Measurements from ENCODE around the gene ABL2. TPM values are rescaled to one million over a fixed set of nuclear protein-coding genes. Genes with fewer than 3 reads are reported as not detected.

ABL2 gene
- total and polyA plus RNA-seq, 3 experiments from 2014 or later: 1.4 to 7.2 (median 6.7) TPM

DNA sequence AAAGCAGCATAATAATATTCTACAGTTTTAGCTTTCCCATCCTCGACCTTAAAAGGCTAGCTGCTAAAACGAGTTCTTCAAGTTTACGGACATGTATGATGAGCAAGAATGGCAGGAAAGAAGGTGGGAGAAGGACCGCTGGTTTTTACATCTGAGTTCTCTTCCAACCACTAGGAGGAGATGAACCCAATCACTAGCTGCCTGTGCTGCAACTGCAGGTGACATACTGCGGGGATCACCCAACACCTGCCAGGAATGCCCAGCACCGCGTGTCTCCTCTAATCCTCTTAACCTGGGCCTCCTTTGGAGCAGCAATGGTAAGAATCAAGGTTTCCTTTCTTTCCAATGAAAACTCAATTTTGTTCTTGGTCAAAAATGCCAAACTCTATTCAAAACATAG, 124.1 kb downstream of the ABL2 start:
- peak in 1 of 5 donors; percentile 10 for DNase-seq
- ChIA-PET CTCF (interaction anchor here (1.0 to 1.6 kb wide), 3 partner anchors 16 to 265 kb away, joined by 3 read pairs; no protein-coding TSS in a partner anchor), POLR2A (interaction anchor here (0.5 kb wide), 1 partner anchor 27 kb away, joined by 3 read pairs; no protein-coding TSS in a partner anchor)
- Histone ChIP-seq H3K4me3 (ENCODE audit: low read length) (no peak overlapping the region), H3K27ac (ENCODE audit: low read depth, low read length) (no peak overlapping the region), H3K9me3 (ENCODE audit: low read length) (no peaks in the 10 kb centered on the region), H3K27me3 (ENCODE audit: insufficient read depth, low read length, poor library complexity, severe bottlenecking) (no peaks in the 10 kb centered on the region), H3K36me3 (ENCODE audit: insufficient read depth, low read length) (peaks cover 6% of the 10 kb centered on the region), H3K4me1 (ENCODE audit: insufficient read depth, low read length) (no peaks in the 10 kb centered on the region)
- H3K4me3 Mint-ChIP-seq: no peak overlapping the region
- H3K9me3 Mint-ChIP-seq: no peaks in the 10 kb centered on the region
- H3K27me3 Mint-ChIP-seq: no peaks in the 10 kb centered on the region
- no peaks in the 10 kb centered on the region for H3K4me1 Mint-ChIP-seq
- peak overlapping the region in 1 of 8 donors; percentile 17 for H3K27ac Mint-ChIP-seq
- H3K36me3 Mint-ChIP-seq: peaks cover 10 to 35% (median 12%) of the 10 kb centered on the region in 3 donors

DNA sequence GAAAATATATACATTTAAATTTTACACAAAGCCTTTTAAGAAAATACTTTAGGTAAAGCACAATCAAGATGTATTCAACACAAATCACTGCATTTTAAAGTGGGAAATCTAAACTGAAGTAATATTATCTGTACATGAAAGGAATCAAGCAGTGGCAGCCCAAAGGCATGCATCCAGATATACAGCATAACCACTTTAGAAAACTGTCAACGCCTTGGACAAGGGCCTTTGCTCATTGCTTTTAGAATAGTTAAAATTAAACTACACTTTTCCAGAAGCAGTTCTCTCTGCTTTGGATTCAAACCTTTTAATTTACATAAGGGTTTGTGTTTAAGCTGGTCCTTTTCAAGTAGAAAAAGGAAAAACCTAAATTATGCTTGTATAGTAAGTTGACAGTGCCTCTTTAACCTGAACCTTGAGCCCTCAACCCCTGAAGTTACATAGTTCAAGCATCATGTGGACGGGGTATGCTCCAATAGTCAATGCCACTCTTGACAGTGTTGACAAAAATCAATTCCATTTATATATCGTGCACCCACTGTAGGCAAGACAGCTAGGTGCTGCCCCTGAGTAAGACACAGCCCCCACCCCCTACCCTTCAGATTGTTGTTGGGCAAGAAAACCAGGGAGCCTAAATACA, 124.7 kb downstream of the ABL2 start:
- ChIA-PET POLR2A (no interaction called here), CTCF (interaction anchor here (1.0 to 1.6 kb wide), 3 partner anchors 17 to 265 kb away, joined by 3 read pairs; no protein-coding TSS in a partner anchor)
- Mint-ChIP-seq H3K36me3 (peaks cover 10 to 29% (median 10%) of the 10 kb centered on the region in 3 donors), H3K27ac (no peak overlapping the region), H3K4me1 (no peaks in the 10 kb centered on the region), H3K27me3 (no peaks in the 10 kb centered on the region), H3K4me3 (no peak overlapping the region), H3K9me3 (no peaks in the 10 kb centered on the region)
- Histone ChIP-seq H3K27me3 (ENCODE audit: insufficient read depth, low read length, poor library complexity, severe bottlenecking) (no peaks in the 10 kb centered on the region), H3K36me3 (ENCODE audit: insufficient read depth, low read length) (peaks cover 6% of the 10 kb centered on the region), H3K9me3 (ENCODE audit: low read length) (no peaks in the 10 kb centered on the region), H3K4me3 (ENCODE audit: low read length) (no peak overlapping the region), H3K27ac (ENCODE audit: low read depth, low read length) (no peak overlapping the region), H3K4me1 (ENCODE audit: insufficient read depth, low read length) (no peaks in the 10 kb centered on the region)
- DNase-seq: no peak

DNA sequence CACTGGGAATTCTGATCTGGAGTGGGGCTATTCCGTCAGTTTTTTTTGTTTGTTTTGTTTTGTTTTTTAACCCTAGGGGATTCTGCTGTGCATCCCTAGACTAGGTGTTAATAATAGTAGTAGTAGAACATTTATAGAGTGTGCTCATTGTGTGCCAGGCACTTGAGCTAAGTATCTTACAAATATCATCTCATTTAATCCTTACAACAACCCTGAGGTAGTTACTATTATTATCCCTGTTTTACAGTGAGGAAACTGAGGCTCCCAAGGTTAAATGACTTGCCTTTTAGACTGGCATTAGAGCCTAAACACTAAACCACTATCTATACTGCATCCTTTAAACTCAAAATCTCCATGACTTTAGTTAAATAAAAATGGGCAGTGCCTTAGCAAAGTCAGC, 125.5 kb downstream of the ABL2 start:
- H3K27ac ChIP-seq (ENCODE audit: low read depth, low read length): no peak overlapping the region
- Mint-ChIP-seq H3K9me3 (no peaks in the 10 kb centered on the region), H3K36me3 (peaks cover 6 to 23% (median 7%) of the 10 kb centered on the region in 3 donors), H3K4me1 (no peaks in the 10 kb centered on the region), H3K27ac (peak overlapping the region in 1 of 8 donors; percentile 51), H3K27me3 (no peaks in the 10 kb centered on the region), H3K4me3 (no peak overlapping the region)
- peaks cover 6% of the 10 kb centered on the region for H3K36me3 ChIP-seq (ENCODE audit: insufficient read depth, low read length)
- no peak overlapping the region for H3K4me3 ChIP-seq (ENCODE audit: low read length)
- no peaks in the 10 kb centered on the region for H3K27me3 ChIP-seq (ENCODE audit: insufficient read depth, low read length, poor library complexity, severe bottlenecking)
- ChIA-PET CTCF (no interaction called here), POLR2A (no interaction called here)
- H3K9me3 ChIP-seq (ENCODE audit: low read length): no peaks in the 10 kb centered on the region
- DNase-seq: no peak
- H3K4me1 ChIP-seq (ENCODE audit: insufficient read depth, low read length): no peaks in the 10 kb centered on the region

DNA sequence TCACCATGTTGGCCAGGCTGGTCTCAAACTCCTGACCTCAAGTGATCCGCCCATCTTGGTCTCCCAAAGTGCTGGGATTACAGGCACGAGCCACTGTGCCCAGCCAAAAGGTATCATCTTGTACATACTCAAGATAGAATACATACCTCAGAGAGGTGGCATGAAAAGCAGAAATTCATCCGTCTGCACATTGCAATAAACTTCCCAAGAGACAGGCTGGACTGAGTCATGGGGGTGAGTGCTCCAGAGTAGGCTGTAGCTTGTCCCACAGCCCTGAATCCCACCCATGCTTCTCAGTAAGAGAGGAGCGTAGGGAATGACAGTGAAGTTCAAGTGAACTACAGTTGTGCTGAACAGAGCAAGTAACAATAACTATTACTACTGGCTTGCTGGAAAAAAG, 127.9 kb downstream of the ABL2 start:
- Histone ChIP-seq H3K27ac (ENCODE audit: low read depth, low read length) (no peak overlapping the region), H3K4me1 (ENCODE audit: insufficient read depth, low read length) (no peaks in the 10 kb centered on the region), H3K36me3 (ENCODE audit: insufficient read depth, low read length) (no peaks in the 10 kb centered on the region), H3K4me3 (ENCODE audit: low read length) (no peak overlapping the region), H3K27me3 (ENCODE audit: insufficient read depth, low read length, poor library complexity, severe bottlenecking) (no peaks in the 10 kb centered on the region), H3K9me3 (ENCODE audit: low read length) (no peaks in the 10 kb centered on the region)
- ChIA-PET POLR2A (interaction anchor here (0.6 kb wide), 1 partner anchor 27 kb away, joined by 4 read pairs; no protein-coding TSS in a partner anchor), CTCF (no interaction called here)
- H3K27ac Mint-ChIP-seq: no peak overlapping the region
- no peak for DNase-seq
- H3K36me3 Mint-ChIP-seq: peaks cover 0 to 12% (median 5%) of the 10 kb centered on the region in 3 donors
- no peak overlapping the region for H3K4me3 Mint-ChIP-seq
- no peaks in the 10 kb centered on the region for H3K27me3 Mint-ChIP-seq
- no peaks in the 10 kb centered on the region for H3K9me3 Mint-ChIP-seq
- no peaks in the 10 kb centered on the region for H3K4me1 Mint-ChIP-seq

DNA sequence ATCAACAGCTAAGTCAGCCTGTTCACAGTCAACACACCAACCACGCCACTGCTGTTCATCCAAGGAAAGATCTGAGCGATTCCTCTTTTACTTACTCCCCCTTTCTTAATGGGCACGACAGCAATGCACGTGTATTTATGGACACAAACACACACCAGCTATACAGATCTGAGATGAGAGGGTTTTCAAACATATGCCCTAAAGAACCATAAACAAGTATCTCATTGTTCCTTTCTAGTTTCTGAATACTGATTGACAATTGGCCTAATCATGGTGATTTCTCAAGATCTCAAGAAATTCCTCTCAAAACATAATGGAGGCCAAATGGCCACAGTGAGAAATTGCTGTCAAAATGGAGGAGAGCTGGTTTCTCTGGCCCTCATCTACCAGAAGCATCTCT, 129.6 kb downstream of the ABL2 start:
- CTCF ChIA-PET: no interaction called here

DNA sequence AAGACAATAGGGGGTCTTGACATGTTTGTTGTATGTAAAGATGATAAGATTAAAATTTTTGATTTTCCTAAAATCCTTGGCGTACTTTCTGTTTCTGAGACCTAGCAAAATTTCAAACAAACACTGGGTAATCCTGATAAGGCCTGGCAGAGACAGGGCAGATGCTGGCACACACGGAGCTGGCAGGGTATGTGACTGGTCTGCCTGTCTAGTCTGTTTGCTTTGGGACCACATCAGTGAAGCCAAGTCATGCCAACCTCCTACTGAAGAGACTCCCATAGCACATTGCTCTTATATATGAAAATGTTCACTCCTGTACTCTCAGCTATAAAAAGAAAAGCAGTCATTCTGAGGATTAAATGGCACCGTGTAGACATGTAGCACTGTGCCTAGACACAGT, 133.6 kb downstream of the ABL2 start:
- no peaks in the 10 kb centered on the region for H3K4me1 ChIP-seq (ENCODE audit: insufficient read depth, low read length)
- H3K4me3 ChIP-seq (ENCODE audit: low read length): no peak overlapping the region
- Mint-ChIP-seq H3K9me3 (no peaks in the 10 kb centered on the region), H3K4me3 (no peak overlapping the region), H3K36me3 (peaks cover 0 to 59% (median 10%) of the 10 kb centered on the region in 3 donors), H3K27ac (peak overlapping the region in 5 of 8 donors; percentile 54 to 77 (median 71)), H3K27me3 (no peaks in the 10 kb centered on the region), H3K4me1 (peaks cover 3 to 4% (median 4%) of the 10 kb centered on the region in 3 donors)
- DNase-seq: no peak
- no peak overlapping the region for H3K27ac ChIP-seq (ENCODE audit: low read depth, low read length)
- ChIA-PET POLR2A (no interaction called here), CTCF (interaction anchor here (2.1 kb wide), 1 partner anchor 9 kb away, joined by 5 read pairs; no protein-coding TSS in a partner anchor)
- H3K27me3 ChIP-seq (ENCODE audit: insufficient read depth, low read length, poor library complexity, severe bottlenecking): no peaks in the 10 kb centered on the region
- peaks cover 20% of the 10 kb centered on the region for H3K36me3 ChIP-seq (ENCODE audit: insufficient read depth, low read length)
- no peaks in the 10 kb centered on the region for H3K9me3 ChIP-seq (ENCODE audit: low read length)

More for the DNA sequence above, 129.6 kb downstream of the ABL2 start:
- peaks cover 8% of the 10 kb centered on the region for H3K36me3 ChIP-seq (ENCODE audit: insufficient read depth, low read length)
- no peaks in the 10 kb centered on the region for H3K27me3 ChIP-seq (ENCODE audit: insufficient read depth, low read length, poor library complexity, severe bottlenecking)
- Mint-ChIP-seq H3K36me3 (peaks cover 0 to 26% (median 4%) of the 10 kb centered on the region in 3 donors), H3K4me1 (no peaks in the 10 kb centered on the region), H3K4me3 (no peak overlapping the region), H3K27ac (peak overlapping the region in 1 of 8 donors; percentile 32), H3K9me3 (no peaks in the 10 kb centered on the region), H3K27me3 (no peaks in the 10 kb centered on the region)
- H3K4me3 ChIP-seq (ENCODE audit: low read length): no peak overlapping the region
- H3K9me3 ChIP-seq (ENCODE audit: low read length): no peaks in the 10 kb centered on the region
- H3K27ac ChIP-seq (ENCODE audit: low read depth, low read length): no peak overlapping the region
- H3K4me1 ChIP-seq (ENCODE audit: insufficient read depth, low read length): no peaks in the 10 kb centered on the region
- POLR2A ChIA-PET: no interaction called here
- no peak for DNase-seq

DNA sequence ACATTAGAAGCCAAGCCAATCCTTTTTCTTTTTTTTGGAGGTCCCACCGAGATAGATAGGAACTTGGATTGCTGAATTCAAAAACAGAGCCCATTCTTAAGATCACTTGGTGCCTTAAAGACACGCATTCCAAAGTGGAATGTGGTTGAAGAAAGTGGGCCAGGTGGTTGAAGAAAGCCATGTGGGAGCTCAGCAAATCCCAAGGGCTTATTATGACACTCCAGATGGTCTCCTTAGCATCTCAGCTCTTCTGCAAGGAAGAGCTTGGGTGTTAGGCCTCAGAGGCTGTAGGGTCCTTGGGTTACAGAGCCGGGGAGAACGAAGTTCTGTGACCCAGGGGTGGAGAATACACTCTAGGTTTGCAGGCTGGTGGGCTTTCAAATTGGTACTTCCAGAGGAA, 134.1 kb downstream of the ABL2 start:
- H3K9me3 ChIP-seq (ENCODE audit: low read length): no peaks in the 10 kb centered on the region
- ChIA-PET CTCF (no interaction called here), POLR2A (no interaction called here)
- H3K4me1 Mint-ChIP-seq: peaks cover 3 to 5% (median 4%) of the 10 kb centered on the region in 3 donors
- H3K36me3 ChIP-seq (ENCODE audit: insufficient read depth, low read length): peaks cover 20% of the 10 kb centered on the region
- no peaks in the 10 kb centered on the region for H3K4me1 ChIP-seq (ENCODE audit: insufficient read depth, low read length)
- H3K27me3 Mint-ChIP-seq: no peaks in the 10 kb centered on the region
- H3K27ac ChIP-seq (ENCODE audit: low read depth, low read length): no peak overlapping the region
- H3K9me3 Mint-ChIP-seq: no peaks in the 10 kb centered on the region
- peak overlapping the region in 2 of 8 donors; percentile 27 to 71 for H3K27ac Mint-ChIP-seq
- no peak overlapping the region for H3K4me3 Mint-ChIP-seq
- no peak for DNase-seq
- H3K36me3 Mint-ChIP-seq: peaks cover 0 to 65% (median 10%) of the 10 kb centered on the region in 3 donors
- no peak overlapping the region for H3K4me3 ChIP-seq (ENCODE audit: low read length)
- no peaks in the 10 kb centered on the region for H3K27me3 ChIP-seq (ENCODE audit: insufficient read depth, low read length, poor library complexity, severe bottlenecking)

DNA sequence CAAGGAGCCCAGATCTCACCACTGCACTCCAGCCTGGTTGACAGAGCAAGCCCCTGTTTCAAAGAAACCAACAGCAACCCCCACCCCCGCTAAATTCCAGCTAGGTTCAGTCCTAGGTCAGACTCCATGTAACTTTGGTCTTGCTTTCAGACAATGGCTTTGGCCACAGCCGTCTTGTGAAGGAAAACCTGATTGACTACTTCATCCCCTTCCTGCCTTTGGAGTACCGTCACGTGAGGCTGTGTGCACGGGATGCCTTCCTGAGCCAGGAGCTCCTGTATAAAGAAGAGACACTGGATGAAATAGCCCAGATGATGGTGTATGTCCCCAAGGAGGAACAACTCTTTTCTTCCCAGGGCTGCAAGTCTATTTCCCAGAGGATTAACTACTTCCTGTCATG, 134.7 kb downstream of the ABL2 start:
- CTCF ChIA-PET: no interaction called here
- no peaks in the 10 kb centered on the region for H3K9me3 ChIP-seq (ENCODE audit: low read length)
- H3K4me1 ChIP-seq (ENCODE audit: insufficient read depth, low read length): no peaks in the 10 kb centered on the region
- Mint-ChIP-seq H3K27ac (peak overlapping the region in 2 of 8 donors; percentile 23 to 58), H3K4me3 (no peak overlapping the region), H3K36me3 (peaks cover 0 to 68% (median 10%) of the 10 kb centered on the region in 3 donors), H3K4me1 (peaks cover 3 to 6% (median 5%) of the 10 kb centered on the region in 3 donors), H3K9me3 (no peaks in the 10 kb centered on the region), H3K27me3 (no peaks in the 10 kb centered on the region)
- POLR2A ChIA-PET: no interaction called here
- no peak for DNase-seq
- H3K4me3 ChIP-seq (ENCODE audit: low read length): no peak overlapping the region
- H3K27me3 ChIP-seq (ENCODE audit: insufficient read depth, low read length, poor library complexity, severe bottlenecking): no peaks in the 10 kb centered on the region
- peaks cover 20% of the 10 kb centered on the region for H3K36me3 ChIP-seq (ENCODE audit: insufficient read depth, low read length)
- H3K27ac ChIP-seq (ENCODE audit: low read depth, low read length): no peak overlapping the region
